Skeletal muscle satellite cell (primary cell): ENCODE results near the gene EHMT2.
"Not testable (repeated sequence)": the region's sequence is repeated elsewhere in the genome, so short reads cannot be mapped to it uniquely, and the experiment has no call there.

ENCODE experiments used
- H3K27me3 ChIP-seq: 2 replicates; pipeline ENCODE4 v1.7.0; 2013; ENCODE audit warnings: low read length; ENCODE audit not compliant: control insufficient read depth, insufficient read depth
- H3K36me3 ChIP-seq: 2 replicates; pipeline ENCODE4 v1.7.0; 2013; ENCODE audit warnings: mild to moderate bottlenecking, control low read depth, low read length; ENCODE audit not compliant: insufficient read depth
- H3K4me1 ChIP-seq: 2 replicates; pipeline ENCODE4 v1.7.0; 2013; ENCODE audit warnings: low read length; ENCODE audit not compliant: control insufficient read depth, insufficient read depth
- H3K4me2 ChIP-seq: 2 replicates; pipeline ENCODE4 v1.7.0; 2013; ENCODE audit warnings: mild to moderate bottlenecking, low read length
- H3K4me3 ChIP-seq: 2 replicates; pipeline ENCODE4 v1.7.0; 2013; ENCODE audit warnings: low read length
- H3K9ac ChIP-seq: 2 replicates; pipeline ENCODE4 v1.7.0; 2013; ENCODE audit warnings: mild to moderate bottlenecking, low read depth, low read length, moderate library complexity
- H3K9me3 ChIP-seq: replicated peaks from 2 replicates; pipeline ENCODE4 v1.7.0; 2013; ENCODE audit warnings: mild to moderate bottlenecking, control low read depth, low read length

EHMT2 gene

DNA sequence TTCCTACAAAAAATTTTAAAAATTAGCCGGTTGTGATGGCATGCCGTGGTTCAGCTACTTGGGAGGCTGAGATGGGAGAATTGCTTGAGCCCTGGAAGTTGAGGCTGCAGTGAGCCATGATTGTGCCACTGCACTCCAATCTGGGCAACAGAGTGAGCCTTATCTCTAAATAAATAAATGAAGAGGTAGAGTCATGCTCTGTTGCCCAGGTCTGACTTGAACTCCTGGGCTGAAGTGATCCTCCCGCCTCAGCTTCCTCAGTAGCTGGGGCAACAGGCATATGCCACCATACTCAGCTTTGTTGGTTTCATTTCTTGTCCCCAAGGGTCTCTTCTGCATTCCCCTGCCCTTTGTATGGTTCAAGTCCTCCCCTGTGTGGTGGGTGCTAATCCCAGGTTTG is 53.0 kb downstream of the EHMT2 start:
- H3K4me1 ChIP-seq: no peaks in the 10 kb centered on the region
- H3K4me3 ChIP-seq: no peak overlapping the region
- H3K36me3 ChIP-seq: peaks cover 16% of the 10 kb centered on the region
- H3K9ac ChIP-seq: no peak overlapping the region
- no peaks in the 10 kb centered on the region for H3K9me3 ChIP-seq
- no peak overlapping the region for H3K4me2 ChIP-seq
- H3K27me3 ChIP-seq: no peaks in the 10 kb centered on the region

DNA sequence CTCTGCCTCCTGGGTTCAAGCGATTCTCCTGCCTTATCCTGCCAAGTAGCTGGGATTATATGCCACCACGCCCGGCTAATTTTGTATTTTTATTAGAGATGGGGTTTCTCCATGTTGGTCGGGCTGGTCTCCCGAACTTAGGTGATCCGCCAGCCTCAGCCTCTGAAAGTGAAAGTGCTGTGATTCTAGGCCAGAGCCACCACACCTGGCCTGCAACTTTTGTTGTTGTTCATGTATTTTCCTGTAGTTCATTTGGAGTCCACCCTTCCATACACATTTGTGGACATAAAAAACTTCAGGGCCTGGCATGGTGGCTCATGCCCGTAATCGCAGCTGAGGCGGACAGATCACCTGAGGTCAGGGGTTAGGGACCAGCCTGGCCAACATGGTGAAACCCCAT is 55.4 kb downstream of the EHMT2 start:
- Histone ChIP-seq H3K9me3 (no peaks in the 10 kb centered on the region), H3K4me1 (peaks cover 11% of the 10 kb centered on the region), H3K4me2 (no peak overlapping the region), H3K4me3 (no peak overlapping the region), H3K27me3 (no peaks in the 10 kb centered on the region), H3K36me3 (peaks cover 41% of the 10 kb centered on the region), H3K9ac (no peak overlapping the region)

DNA sequence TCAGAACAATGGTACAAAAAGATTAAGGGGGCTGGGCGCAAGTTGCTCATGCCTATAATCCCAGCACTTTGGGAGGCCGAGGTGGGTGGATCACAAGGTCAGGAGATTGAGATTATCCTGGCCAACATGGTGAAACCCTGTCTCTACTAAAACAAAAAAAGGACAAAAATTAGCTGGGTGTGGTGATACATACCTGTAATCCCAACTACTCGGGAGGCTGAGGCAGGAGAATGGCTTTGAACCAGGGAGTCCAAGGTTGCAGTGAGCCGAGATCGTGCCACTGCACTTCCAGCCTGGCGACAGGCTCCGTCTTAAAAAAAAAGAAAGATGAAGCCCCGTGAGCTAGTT is 57.7 kb downstream of the EHMT2 start:
- H3K4me1 ChIP-seq: peaks cover 18% of the 10 kb centered on the region
- H3K9ac ChIP-seq, H3K9me3 ChIP-seq, H3K4me3 ChIP-seq, H3K4me2 ChIP-seq, H3K27me3 ChIP-seq: not testable (repeated sequence)
- peaks cover 52% of the 10 kb centered on the region for H3K36me3 ChIP-seq

DNA sequence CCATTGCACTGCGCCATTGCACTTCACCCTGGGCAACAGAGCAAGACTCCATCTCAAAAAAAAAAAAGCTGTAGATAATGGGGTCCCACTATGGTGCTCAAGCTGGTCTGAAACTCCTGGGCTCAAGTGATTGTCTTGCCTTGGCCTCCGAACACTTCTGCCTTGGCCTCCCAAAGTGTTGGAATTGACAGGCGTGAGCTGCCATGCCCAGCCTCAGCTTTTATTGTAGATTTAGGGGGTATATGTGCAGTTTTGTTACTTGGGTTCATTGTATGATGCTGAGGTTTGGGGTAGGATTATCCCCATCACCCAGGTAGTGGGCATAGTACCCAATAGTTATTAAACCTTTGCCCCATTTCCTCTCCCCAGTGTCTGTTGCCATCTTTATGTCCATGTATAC is 58.5 kb downstream of the EHMT2 start:
- H3K4me1 ChIP-seq: peaks cover 22% of the 10 kb centered on the region
- no peaks in the 10 kb centered on the region for H3K27me3 ChIP-seq
- H3K9ac ChIP-seq: no peak overlapping the region
- H3K9me3 ChIP-seq: no peaks in the 10 kb centered on the region
- H3K4me2 ChIP-seq: peak overlapping the region; percentile 95
- no peak overlapping the region for H3K4me3 ChIP-seq
- H3K36me3 ChIP-seq: peaks cover 52% of the 10 kb centered on the region

DNA sequence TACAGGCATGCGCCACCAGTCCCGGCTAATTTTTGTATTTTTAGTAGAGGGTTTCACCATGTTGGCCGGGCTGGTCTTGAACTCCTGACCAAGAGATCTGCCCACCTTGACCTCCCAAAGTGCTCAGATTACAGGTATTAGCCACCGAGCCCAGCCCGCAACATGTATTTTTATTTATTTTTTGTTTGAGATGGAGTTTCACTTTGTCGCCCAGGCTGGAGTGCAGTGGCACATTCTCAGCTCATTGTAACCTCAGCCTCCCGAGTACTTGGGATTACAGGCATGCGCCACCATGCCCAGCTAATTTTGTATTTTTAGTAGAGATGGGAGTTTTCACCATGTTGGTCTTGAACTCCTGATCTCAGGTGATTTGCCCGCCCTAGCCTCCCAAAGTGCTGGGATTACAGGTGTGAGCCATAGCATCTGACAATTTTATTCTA is 59.4 kb downstream of the EHMT2 start:
- Histone ChIP-seq H3K4me1 (peaks cover 25% of the 10 kb centered on the region), H3K4me3 (peak overlapping the region; percentile 97), H3K4me2 (peak overlapping the region; percentile 95), H3K36me3 (peaks cover 52% of the 10 kb centered on the region), H3K9ac (peak overlapping the region; percentile 99)
- not testable (repeated sequence) for H3K27me3 ChIP-seq, H3K9me3 ChIP-seq

DNA sequence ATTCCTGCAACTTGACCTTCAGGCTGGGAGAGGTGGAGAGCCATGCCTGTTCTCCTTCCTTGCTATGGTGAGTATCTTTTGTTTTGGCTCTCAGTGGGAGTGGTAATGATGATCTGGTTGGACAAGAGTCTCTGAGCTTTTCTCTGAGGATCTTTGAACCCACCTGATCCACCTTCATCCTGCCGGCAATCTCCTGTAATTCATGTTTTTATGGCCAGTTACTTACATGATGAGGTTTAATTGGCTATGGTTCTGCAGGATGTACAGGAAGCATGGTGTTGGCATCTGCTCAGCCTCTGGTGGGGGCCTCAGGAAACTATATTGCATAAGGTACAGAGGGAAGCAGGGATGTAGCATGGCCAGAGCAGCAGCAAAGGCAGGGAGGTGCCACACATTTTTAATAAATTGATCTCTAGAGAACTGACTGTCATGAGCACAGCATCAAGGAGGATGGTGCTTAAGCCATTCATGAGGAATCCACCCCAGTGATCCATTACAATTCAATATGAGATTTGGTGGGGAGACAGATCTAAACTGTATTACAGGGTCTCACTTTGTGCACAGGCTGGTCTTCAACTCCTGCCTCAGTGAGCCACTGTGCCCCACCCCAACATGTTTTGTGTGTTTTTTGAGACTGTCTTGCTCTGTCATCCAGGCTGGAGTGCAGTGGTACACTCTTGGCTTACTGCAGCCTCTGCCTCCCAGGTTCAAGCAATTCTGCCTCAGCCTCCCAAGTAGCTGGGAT is 60.0 kb downstream of the EHMT2 start:
- H3K4me1 ChIP-seq: peaks cover 25% of the 10 kb centered on the region
- H3K9ac ChIP-seq: peak overlapping the region; percentile 99
- peak overlapping the region; percentile 95 for H3K4me2 ChIP-seq
- H3K9me3 ChIP-seq: no peaks in the 10 kb centered on the region
- peak overlapping the region; percentile 97 for H3K4me3 ChIP-seq
- H3K36me3 ChIP-seq: peaks cover 52% of the 10 kb centered on the region
- no peaks in the 10 kb centered on the region for H3K27me3 ChIP-seq

DNA sequence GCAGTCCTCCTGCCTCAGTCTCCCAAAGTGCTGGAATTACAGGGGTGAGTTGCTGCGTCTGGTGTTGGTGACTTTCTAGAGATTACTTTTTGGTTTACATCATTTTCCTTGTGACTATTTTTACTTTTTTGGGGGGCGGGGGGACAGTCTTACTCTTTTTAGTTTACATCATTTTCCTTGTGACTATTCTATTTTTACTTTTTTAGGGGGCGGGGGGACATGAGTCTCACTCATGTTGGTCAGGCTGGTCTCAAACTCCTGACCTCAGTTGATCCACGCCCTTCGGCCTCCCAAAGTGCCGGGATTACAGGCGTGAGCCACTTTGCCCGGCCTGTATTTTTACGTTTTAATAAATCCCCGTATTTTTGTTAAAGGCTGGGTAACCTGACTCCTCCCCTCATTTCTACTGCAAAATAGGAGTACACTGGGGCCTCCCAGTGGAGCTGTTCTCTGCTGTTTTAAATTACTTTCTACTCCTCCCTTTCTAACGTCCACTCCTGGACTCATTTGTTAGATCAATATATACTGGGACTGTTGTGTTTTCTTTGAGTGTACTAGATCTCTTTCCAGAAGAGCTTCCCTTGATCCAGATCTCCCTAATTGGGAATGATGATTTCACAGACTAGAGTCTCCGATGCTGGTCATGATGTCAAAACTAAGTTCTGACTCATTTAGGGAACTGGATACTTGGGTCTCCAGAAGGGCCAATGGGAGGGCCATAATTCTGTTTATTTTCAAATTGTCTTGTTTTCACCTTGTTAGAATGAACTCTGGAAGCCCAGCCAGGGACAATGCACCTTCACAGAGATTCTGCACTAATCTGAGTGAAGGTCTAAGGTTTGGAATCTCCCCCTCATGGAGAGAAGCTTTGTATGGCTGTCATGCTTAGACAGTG is 60.8 kb downstream of the EHMT2 start:
- H3K9me3 ChIP-seq: no peaks in the 10 kb centered on the region
- peak overlapping the region; percentile 97 for H3K4me3 ChIP-seq
- peak overlapping the region; percentile 95 for H3K4me2 ChIP-seq
- peaks cover 52% of the 10 kb centered on the region for H3K36me3 ChIP-seq
- peak overlapping the region; percentile 99 for H3K9ac ChIP-seq
- no peaks in the 10 kb centered on the region for H3K27me3 ChIP-seq
- H3K4me1 ChIP-seq: peaks cover 25% of the 10 kb centered on the region

DNA sequence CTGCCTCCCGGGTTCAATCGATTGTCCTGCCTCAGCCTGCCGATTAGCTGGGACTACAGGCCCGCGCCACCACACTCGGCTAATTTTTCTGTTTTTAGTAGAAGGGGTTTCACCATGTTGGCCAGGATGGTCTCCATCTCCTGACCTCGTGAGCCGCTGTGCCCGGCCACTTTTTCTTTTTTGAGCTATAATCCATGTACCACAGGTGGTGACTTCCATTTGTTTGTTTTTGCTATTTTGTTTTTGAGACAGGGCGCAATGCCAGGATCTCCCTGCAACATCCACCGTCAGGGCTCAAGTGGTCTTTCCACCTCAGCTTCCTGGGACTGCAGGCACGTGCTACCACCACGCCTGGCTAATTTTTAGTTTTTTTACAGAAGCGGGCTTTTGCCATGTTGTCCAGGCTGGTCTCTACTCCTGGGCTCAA is 61.4 kb downstream of the EHMT2 start:
- peaks cover 31% of the 10 kb centered on the region for H3K4me1 ChIP-seq
- H3K36me3 ChIP-seq: peaks cover 51% of the 10 kb centered on the region
- peak overlapping the region; percentile 97 for H3K4me3 ChIP-seq
- H3K9ac ChIP-seq: peak overlapping the region; percentile 99
- H3K9me3 ChIP-seq: no peaks in the 10 kb centered on the region
- no peaks in the 10 kb centered on the region for H3K27me3 ChIP-seq
- H3K4me2 ChIP-seq: peak overlapping the region; percentile 95

DNA sequence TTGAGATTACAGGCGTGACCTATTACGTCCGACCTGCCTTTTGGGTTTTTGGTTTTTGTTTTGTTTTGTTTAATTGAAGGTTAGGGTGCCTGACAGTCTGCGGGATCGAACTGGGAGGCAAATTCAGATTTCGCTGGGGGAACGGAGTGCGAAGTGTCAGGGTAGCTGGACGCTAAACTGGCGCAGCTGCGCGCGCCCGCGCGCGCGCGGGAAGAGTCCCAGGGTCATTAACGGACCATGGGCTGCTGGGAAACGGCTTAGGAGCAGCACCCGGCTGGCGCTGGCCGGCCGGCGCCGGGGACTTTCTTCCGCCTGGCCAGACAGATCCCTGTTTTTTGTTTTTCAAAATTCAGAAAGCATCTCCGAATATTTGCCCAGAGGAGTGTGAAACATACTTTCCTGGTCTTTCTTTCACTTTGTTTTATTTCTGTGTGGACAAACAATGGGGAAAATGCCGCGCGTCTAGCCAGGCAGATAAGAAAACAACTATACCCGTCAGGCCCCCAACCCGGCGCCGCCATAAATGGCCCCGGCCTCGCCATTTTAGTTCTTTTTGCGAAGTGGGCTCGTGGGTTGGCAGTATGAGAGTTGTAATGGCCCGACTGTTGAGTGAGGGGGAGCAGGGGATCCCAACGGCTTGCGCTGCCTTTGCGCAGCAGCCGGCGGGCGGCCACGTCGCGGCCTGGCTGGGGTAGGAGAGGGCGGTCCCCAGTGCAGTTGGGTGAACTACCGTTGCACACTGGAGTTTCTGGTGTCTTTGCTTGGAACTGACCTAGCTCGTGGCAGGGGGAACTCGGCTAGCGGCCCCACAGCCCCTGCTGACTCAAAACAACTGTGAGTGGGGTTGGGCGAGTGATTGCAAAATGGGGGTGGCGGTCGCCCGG is 62.9 kb downstream of the EHMT2 start:
- Histone ChIP-seq H3K9ac (peak overlapping the region; percentile 99), H3K4me2 (peak overlapping the region; percentile 95), H3K4me3 (peak overlapping the region; percentile 97), H3K9me3 (no peaks in the 10 kb centered on the region), H3K36me3 (peaks cover 37% of the 10 kb centered on the region), H3K27me3 (no peaks in the 10 kb centered on the region), H3K4me1 (peaks cover 34% of the 10 kb centered on the region)

DNA sequence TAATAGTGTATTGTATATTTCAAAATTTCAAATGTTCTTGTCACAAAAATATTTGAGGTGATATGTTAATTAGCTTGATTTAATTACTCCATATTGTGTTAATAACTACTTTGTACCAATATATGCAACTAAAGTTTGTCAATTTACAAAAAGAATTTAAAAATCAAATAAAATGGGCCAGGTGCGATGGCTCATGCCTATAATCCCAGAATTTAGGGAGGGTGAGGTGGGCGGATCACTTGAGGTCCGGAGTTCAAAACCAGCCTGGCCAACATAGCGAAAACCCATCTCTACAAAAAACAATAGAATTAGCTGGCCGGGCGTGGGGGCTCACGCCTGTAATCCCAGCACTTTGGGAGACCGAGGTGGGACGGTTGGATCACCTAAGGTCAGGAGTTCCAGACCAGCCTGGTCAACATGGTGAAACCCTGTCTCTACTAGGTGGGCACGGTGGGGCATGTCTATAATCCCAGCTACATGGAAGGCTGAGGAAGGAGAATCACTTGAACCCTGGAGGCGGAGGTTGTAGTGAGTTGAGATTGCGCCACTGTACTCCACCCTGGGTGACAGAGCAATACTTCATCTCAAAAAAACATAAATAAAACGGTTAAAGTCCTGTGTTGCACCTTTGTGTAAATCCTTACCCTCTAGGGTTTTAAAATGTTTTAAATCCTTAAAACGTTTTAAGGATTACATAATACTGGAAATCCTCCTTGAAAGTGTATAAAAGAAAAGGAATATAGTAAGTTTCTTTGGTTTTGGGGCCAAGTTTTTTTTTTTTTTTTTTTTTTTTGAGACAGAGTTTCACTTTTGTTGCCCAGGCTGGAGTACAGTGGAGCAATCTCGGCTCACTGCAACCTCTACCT is 65.9 kb downstream of the EHMT2 start:
- H3K4me3 ChIP-seq: peak overlapping the region; percentile 71
- H3K4me2 ChIP-seq: peak overlapping the region; percentile 79
- no peaks in the 10 kb centered on the region for H3K9me3 ChIP-seq
- peaks cover 25% of the 10 kb centered on the region for H3K4me1 ChIP-seq
- peaks cover 6% of the 10 kb centered on the region for H3K36me3 ChIP-seq
- no peaks in the 10 kb centered on the region for H3K27me3 ChIP-seq
- peak overlapping the region; percentile 78 for H3K9ac ChIP-seq
